ENCODE data around the gene CLASRP.

Gene CLASRP

DNA sequence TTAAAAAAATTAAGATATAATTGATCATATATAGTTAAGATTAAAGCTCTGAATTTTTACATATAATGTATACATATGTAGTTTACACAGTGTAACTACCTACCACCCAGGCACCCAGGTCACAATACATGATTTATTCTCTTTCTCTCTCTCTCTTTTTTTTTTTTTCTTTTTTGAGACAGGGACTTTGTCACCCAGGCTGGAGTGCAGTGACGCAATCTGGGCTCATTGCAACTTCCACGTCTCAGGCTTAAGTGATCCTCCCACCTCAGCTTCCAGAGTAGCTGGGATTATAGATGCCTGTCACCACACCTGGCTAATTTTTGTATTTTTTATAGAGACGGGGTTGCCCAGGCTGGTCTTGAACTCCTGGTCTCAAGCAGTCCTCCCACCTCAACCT, 18.8 kb upstream of the CLASRP start:
- peak; percentile 17 to 34 for DNase-seq

DNA sequence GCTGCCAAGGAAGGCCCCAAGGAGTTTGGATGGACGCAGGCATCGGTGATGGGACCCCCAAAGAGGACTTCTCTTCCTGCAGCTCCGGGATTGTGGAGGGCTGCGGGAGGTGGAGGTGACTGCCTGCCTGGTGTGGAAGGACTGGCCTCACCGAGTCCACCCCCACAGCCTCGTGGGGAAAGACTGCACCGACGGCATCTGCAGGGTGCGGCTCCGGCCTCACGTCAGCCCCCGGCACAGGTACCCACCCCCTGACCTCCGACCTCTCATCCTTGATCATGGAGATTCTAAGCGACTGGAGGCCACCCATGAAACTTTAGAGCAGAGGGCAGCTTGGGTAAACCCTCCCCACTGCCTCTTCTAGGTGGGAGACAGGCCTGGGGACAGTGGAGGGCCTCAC, 16.9 kb upstream of the CLASRP start:
- DNase-seq = no peak

DNA sequence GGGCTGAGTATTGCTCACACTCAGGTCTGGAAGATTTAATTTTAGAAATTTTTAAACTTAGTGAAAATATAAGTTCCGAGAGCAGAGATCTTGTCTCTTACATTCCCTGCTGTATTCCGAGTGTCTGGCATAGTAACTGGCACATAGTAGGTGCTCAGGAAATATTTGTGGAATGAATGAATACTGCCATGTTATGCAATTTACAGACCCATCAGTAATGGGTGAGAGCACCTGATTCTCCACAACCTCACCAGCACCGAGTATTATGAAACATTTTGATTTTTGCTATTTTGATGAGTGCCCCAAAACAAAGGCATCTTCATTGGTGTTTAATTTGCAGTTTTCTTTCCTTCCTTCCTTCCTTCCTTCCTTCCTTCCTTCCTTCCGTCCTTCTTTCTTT, 15.8 kb upstream of the CLASRP start:
- DNase-seq = no peak

DNA sequence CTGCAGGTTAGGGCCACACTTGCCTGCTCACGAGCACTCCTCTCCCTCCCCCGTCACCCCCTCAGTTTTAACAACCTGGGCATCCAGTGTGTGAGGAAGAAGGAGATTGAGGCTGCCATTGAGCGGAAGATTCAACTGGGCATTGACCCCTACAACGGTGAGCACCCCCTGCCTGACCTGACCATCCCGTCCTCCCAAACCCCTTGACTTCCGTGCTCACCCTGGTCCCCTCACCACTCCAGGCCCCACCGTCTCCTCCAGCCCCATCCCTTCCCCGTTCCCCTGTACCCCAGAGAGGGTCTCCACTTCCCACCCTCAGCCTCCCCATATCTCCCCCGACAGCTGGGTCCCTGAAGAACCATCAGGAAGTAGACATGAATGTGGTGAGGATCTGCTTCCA, 13.6 kb upstream of the CLASRP start:
- no peak for DNase-seq

DNA sequence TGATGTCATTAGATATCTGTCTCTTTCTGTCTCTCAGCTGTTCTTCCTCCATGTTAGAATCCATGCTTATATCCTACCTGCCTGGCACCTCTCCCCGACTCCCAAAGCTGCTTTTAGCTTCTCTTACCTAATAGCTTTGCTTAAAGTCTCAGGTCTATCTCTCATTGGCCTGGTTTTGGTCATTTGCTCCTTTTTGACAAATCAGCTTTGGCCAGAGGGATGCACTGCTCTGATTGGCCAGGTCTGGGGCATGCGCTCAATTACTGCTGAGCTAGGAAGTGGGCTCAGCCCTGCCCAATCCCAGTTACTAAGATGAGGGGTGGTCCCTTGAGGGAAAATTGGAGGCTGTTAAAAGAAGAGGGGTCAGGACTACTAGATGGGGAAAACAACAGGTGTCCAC, 11.5 kb upstream of the CLASRP start:
- no peak for DNase-seq

DNA sequence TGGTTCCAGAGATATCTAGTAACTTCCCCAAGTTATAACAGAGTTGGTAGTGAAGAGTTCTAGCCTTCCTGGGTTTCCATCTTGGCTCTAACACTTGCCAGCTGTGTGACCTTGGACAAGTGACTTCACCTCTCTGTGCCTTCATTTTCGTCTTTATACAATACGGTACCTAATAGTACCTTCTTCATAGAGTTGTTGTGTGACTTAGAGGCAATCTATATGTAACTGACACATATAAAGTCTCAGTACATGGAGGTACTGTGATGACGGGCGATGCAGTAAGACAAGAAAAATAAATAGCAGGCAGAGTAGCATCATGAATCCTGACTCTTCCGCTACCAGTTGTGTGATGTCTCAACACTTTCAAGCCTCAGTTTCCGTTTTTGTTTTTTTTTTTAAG, 8.0 kb upstream of the CLASRP start:
- DNase-seq = no peak

DNA sequence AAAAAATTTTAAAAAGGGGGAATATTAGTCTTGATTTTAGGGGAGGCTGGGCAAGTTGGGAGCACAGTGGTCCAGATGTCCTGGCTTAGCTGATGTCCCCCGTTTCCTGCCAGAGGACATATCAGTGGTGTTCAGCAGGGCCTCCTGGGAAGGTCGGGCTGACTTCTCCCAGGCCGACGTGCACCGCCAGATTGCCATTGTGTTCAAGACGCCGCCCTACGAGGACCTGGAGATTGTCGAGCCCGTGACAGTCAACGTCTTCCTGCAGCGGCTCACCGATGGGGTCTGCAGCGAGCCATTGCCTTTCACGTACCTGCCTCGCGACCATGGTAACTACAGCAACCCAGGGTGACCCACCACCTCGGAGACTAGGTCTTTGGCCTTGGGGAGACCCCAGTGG, 6.4 kb upstream of the CLASRP start:
- no peak for DNase-seq

DNA sequence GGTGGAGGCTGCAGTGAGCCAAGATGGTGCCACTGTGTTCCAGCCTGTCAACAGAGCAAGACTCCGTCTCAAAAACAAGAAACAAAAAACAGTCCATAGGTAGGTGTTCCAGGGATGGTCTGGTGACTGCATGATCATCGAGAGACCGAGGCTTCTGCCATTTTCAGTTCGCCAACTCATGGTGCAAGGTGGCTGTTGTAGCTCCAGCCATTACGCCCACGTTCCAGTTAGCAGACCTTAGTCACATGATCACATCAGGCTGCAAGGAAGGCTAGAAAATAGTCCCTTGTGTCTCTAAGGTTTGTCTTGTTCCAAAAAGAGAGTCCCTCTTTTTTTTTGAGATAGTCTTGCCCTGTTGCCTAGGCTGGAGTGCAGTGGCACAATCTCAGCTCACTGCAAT, 3.1 kb upstream of the CLASRP start:
- no peak for DNase-seq

DNA sequence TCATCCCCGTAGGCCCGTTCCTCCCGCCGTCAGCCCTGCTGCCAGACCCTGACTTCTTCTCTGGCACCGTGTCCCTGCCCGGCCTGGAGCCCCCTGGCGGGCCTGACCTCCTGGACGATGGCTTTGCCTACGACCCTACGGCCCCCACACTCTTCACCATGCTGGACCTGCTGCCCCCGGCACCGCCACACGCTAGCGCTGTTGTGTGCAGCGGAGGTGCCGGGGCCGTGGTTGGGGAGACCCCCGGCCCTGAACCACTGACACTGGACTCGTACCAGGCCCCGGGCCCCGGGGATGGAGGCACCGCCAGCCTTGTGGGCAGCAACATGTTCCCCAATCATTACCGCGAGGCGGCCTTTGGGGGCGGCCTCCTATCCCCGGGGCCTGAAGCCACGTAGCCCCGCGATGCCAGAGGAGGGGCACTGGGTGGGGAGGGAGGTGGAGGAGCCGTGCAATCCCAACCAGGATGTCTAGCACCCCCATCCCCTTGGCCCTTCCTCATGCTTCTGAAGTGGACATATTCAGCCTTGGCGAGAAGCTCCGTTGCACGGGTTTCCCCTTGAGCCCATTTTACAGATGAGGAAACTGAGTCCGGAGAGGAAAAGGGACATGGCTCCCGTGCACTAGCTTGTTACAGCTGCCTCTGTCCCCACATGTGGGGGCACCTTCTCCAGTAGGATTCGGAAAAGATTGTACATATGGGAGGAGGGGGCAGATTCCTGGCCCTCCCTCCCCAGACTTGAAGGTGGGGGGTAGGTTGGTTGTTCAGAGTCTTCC, 1.3 kb upstream of the CLASRP start:
- DNase-seq = no peak

DNA sequence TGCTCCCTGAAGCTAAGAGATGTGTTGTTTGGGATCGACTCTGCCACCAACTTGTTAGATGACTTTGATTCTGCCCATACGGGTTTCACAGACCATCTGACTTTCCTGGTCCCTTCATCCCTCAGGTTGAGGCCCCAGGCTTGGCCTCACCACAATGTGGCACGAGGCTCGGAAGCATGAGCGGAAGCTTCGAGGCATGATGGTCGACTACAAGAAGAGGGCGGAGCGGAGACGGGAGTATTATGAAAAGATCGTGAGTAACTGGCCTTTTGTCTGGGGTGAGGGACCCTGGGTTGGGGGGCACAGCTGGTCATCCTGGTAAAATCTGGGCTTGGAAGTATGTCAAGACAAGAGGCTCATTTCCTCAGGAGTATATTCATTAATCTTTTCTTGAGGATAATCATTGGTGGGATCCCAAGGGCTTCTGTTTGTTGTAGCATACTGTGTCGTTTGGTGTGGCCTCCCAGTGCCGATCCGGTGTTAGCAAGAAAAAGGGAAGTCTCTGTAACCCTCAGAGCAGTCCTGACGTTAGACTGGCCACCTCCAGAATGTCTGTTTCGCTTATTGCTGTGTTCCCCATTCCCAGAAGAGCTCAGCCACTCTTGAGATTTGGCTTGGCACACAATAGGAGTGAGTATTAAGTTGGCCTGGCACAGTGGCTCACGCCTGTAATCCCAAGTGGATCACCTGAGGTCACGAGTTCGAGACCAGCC, 1.4 kb downstream of the CLASRP start:
- DNase-seq = peak; percentile 88 to 91

DNA sequence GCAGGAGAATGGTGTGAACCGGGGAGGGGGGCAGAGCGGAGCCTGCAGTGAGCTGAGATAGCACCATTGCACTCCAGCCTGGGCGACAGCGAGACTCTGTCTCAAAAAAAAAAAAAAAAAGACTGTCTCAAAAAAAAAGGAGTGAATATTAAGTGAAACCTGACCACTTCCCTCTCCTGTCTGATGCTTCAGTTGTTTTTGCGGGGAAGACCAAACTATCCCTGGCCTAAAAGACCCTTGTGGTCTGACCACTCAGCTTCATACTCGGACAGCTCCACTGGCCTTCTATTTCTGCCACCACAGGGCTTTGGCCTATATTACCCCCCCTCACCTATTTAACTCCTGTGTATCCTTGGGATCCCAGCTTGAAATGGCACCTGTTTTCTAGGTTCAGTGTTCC, 2.3 kb downstream of the CLASRP start:
- no peak for DNase-seq

DNA sequence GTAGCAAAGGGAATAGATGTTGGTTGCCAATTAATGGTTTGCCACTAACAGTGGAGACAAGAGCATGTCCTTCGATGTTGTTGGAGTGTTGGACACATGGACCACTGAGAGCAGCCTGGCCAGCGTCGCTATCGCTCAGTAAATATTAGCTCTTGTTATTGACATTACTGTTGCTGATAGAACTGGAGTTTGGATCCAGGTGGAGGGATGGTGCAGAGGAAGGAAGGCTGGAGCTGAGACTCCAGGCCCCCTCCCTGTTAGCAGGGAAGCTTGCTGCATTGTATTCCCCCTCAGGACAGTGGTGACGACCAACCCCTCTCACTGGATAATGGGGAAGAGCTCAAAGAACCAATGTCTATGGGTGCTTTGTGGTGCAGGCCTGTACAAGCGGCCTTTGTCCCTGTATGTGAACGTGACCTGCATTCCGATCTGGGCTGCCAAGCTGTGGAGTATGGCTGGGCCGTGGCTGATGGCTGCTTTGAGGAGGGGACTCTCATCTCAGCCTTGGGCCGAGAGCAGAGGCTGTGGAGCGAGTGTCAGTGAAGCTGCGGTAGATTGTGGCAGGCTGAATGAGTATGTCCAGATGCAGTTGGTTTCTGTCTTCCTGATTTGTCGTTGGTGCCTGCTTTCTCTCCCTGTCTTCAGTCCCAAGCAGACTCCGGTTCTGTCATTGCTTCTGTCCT, 7.0 kb downstream of the CLASRP start:
- DNase-seq = no peak

DNA sequence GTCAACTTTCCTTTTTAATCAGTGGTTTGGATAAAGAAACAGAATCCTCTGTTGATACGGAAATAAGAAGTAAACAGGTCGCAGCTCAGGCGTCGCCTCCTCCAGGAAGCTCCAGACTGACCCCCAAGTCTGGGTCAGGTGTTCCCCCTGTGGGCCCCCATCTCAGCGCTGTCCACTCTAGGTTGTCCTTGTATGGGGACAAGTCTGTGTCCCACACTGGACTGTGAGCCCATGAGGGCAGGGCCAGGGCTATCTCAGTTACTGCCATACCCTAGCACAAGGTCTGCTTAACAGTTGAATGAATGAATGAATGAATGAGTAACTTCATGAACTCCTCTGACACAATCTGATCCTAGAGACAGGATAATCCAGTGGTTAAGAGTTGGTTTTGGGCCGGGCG, 7.5 kb downstream of the CLASRP start:
- no peak for DNase-seq

DNA sequence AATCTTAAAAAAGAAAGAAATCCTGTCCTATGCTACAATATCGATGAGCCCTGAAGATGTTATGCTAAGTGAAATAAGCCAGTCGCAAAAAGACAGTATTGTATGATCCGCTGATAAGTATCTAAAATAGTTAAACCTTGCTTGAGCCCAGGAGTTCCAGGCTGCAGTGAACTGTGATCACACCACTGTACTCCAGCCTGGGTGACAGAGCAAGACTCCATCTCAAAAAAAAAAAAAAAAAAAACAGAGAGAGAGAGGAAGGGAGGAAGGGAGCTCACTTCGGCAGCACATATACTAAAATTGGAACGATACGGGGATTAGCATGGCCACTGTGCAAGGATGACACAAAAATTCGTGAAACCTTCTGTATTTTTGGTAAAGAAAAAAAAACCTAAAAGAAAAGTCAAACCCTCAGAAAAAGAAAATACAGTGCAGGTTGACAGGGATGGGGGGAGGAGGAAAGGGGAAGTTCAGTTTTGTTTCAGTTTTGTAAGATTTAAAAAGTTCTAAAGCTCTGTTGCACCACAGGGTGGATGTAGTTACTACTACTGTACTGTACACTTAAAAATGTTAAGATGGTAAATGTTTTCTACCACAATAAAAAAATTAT, 8.4 kb downstream of the CLASRP start:
- DNase-seq = peak in 1 of 2 donors; percentile 64

DNA sequence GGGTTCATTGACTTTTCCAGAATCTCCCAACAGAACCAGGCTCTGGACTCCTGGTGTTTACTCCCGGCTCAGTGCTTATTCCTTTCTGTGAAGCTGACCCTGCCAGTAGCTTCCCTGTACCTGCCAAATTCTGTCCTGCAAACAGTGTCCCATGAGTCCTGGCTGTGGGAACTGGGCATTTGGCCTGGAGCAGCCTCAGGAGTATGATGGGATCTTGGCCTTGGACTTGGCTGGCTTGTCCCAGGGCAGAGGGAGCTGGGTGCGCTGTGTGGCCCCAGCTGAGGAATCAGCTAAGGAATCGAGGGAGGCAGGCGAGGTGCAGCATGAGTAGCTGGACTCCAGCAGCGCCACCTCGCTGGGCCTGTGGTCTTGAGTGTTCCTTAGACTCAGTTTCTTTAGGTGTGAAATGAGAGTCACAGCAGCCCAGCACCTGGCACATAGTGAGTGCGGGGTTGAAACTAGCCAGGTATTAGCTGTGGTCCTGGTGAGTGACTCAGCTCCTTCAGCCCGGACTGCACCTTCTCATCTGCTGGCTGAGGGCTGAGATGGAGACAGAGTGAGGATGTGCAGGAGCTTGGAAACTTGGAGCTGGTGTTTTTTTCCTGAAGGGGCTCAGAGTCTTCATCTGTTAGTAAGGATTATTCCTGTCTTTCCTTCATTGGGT, 10.4 kb downstream of the CLASRP start:
- no peak for DNase-seq

DNA sequence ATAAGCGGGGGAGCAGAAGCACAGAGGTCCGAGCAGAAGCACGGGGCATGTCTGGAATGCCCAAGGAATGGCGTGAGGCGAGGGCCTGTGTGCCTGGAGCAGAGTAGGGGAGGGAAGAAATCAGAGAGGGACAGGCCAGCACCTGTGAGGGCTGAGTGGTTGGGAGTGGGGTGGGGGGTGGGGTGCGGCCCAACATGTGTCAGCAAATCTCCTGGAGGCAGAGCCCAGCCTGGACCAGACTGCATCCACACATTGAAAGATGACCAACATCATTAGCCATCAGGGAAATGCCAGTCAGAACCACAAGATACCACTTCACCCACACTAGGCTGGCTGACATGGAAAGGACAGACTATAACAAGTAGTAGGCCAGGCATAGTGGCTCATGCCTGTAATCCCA, 11.2 kb downstream of the CLASRP start:
- no peak for DNase-seq

DNA sequence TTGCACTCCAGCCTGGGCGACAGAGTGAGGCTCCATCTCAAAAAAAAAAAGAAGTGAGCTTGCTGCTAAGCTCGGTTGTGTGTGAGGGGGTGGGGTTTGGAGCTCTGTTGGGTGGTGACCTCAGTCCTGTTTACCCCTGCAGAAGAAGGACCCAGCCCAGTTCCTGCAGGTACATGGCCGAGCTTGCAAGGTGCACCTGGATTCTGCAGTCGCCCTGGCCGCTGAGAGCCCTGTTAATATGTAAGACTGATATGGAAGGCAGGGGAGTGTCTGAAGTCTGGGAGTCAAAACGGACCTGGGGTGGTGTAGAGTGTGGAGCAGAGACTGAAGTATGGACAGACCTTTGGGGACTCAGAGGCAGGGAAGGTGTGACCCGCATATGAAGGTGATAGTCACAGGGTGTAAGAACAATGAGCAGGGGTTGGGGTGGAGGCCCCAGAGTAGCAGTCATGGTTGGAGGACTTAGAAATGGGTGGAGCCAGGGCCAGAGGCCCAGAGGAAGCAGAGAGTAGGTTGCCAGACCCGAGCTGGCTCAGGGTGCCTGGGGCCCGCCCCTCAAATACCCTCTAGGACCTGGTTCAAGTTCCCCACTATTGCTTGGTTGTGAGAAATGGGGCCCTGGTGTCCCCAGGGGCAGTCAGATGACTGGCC, 13.2 kb downstream of the CLASRP start:
- DNase-seq = no peak

DNA sequence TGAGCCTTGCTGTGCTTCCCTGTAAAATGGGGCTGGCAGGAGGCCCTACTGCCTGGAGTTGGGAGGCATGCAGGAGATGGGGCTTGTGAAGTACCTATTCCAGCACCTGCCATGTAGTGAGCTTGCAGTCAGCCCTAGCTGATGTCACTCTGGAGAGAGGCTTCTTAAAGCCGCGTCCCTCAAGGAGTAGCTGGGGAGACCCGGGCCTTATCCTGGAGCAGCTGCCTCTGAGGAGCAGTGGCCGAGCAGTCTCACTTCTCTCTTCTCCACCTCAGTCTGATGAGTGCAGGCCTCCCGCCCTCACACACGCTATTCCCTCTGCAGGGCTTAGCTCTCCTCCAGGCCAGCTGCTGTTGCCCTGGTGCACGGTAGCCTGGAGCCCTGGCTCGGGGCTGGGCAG, 18.0 kb downstream of the CLASRP start:
- no peak for DNase-seq

DNA sequence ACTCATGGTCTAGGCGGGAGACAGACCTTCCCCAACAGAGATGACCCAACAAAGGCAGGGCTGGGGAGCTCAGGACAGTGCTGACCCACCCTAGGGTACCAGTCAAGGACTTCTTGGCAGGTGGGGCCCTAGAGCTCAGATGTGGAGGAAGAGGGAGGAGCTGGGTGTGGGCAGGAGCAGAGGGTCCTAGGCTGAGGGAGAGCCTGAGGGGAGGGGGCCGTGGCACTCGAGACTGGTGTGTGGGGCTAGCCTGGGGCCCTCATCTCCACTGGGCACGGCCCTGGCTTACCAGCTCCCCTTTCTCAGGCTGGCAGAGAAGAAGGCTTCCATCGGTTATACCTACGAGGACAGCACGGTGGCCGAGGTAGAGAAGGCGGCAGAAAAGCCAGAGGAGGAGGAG, 18.6 kb downstream of the CLASRP start:
- no peak for DNase-seq

DNA sequence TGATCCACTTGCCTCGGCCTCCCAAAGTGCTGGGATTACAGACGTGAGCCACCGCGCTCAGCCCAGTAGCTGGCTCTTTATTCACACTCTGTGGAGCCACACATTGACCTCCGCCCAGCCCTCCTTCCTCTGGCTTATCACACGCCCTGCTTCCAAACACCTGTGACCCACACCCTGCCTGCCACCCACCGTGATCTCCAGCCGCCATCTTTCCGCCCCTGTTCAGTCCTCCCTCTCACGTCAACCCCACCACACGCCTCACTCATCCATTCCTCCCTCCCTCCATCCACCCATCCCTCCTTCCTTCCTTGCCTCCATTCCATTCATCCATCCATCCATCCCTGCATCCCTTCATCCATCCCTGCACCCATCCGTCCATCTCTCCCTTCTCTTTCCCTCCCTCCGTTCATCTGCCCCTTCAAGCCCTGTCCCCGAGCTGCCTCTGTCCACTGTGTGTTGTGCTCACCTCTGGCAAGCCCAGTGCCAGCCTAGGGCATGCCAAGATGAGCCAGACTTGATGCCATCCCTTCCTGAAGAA, 19.8 kb downstream of the CLASRP start:
- DNase-seq = no peak

DNA sequence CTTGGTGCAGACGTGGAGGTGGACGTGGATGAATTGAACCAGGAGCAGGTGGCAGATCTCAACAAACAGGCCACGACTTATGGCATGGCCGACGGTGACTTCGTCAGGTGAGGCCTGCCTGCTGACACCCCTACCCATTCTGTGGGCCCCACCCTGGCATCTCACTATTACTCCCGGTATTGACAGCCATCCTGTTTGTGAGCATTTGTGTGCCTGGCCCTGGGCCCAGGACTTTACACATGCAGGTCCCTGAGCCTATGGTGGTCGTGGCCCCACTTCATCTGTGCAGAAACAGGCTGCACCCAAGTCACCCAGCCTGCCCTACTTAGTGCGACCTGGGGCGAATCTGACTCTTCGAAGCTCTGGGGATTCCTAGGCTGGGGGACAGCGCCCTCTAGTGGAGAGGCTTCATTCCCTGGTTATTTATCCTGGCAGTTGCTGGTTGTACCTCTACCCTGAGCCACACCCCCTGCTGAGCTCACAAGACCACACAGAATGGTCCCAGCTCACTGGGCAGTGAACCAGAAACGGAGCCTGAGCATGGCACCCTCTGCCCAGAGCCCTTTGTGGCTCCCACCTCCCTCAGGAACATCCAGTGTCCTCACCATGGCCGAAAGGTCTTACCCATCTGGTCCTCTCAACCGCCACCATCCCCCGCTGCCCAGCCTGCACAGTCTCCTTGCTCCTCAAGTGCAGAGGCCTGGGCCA, 20.6 kb downstream of the CLASRP start:
- DNase-seq = peak; percentile 80 to 81

Measured in inflammatory macrophage (primary cell).